Fibroblast of skin of scalp (primary cell): ENCODE results near the gene POP7. TPM values are rescaled to one million over a fixed set of nuclear protein-coding genes. Genes with fewer than 3 reads are reported as not detected.
"Not testable (repeated sequence)": the region's sequence is repeated elsewhere in the genome, so short reads cannot be mapped to it uniquely, and the experiment has no call there.

Experiments used
- DNase-seq: peaks from one replicate; pipeline ENCODE4 v3.0.0-alpha.2; 2013
- polyA plus RNA-seq, 2 experiments: library from polyadenylated mRNA; unstranded; fragments of 120-200 nt; gene quantifications; one replicate each; pipeline ENCODE4 v1.2.1, GENCODE V29; 2013; ENCODE audit not compliant: insufficient read length in 2 of 2

Gene POP7
- polyA plus RNA-seq (2013, experiment 1 of 2; ENCODE audit: insufficient read length) = 38.5 TPM
- 35.9 TPM for polyA plus RNA-seq (2013, experiment 2 of 2; ENCODE audit: insufficient read length)

GRCh38 chr7:100705753-100706671 is at the start of gene POP7:
Gene POP7 (plus strand): TSS chr7:100706121. CDS start chr7:100706831, 710 bp downstream.
- peak; percentile 99 for DNase-seq

- not testable (repeated sequence) for DNase-seq
These were observed 43.6 kb upstream of the POP7 start for GRCh38 chr7:100662194-100662776.

GRCh38 chr7:100665168-100665726 is 40.7 kb upstream of the POP7 start:
- DNase-seq = no peak

- no peak for DNase-seq
These were observed 38.4 kb upstream of the POP7 start for GRCh38 chr7:100667331-100668068.

GRCh38 chr7:100668069-100668449 is 37.9 kb upstream of the POP7 start:
- no peak for DNase-seq

- not testable (repeated sequence) for DNase-seq
These were observed 36.8 kb upstream of the POP7 start for GRCh38 chr7:100669106-100669505.

GRCh38 chr7:100670074-100670473 is 35.8 kb upstream of the POP7 start:
- DNase-seq = no peak

- no peak for DNase-seq
These were observed 34.3 kb upstream of the POP7 start for GRCh38 chr7:100671353-100672327.

- peak; percentile 100 for DNase-seq
These were observed 32.5 kb upstream of the POP7 start, which contains the start of gene GNB2 for GRCh38 chr7:100673302-100673941. Gene GNB2 (plus strand): TSS chr7:100673740. CDS start chr7:100676266, 2,526 bp downstream.

- no peak for DNase-seq
These were observed 31.9 kb upstream of the POP7 start for GRCh38 chr7:100673942-100674410.

GRCh38 chr7:100674411-100675104 is 31.4 kb upstream of the POP7 start:
- DNase-seq = no peak

- DNase-seq = no peak
These were observed 30.8 kb upstream of the POP7 start for GRCh38 chr7:100675105-100675451.

GRCh38 chr7:100675581-100676350 is 30.2 kb upstream of the POP7 start:
- peak; percentile 65 for DNase-seq

- no peak for DNase-seq
These were observed 29.2 kb upstream of the POP7 start for GRCh38 chr7:100676501-100677306.

- DNase-seq = no peak
These were observed 28.3 kb upstream of the POP7 start for GRCh38 chr7:100677308-100678267.

GRCh38 chr7:100678291-100678984 is 27.5 kb upstream of the POP7 start:
- no peak for DNase-seq
